GDM1 (cell line): ENCODE data around the gene KCNJ16.
"Not testable (repeated sequence)": the region's sequence is repeated elsewhere in the genome, so short reads cannot be mapped to it uniquely, and the experiment has no call there.

ENCODE experiments used
- DNase-seq: peaks from one replicate; lab custom pipeline; 2025; lab: John Stamatoyannopoulos, UW

KCNJ16 gene

DNA sequence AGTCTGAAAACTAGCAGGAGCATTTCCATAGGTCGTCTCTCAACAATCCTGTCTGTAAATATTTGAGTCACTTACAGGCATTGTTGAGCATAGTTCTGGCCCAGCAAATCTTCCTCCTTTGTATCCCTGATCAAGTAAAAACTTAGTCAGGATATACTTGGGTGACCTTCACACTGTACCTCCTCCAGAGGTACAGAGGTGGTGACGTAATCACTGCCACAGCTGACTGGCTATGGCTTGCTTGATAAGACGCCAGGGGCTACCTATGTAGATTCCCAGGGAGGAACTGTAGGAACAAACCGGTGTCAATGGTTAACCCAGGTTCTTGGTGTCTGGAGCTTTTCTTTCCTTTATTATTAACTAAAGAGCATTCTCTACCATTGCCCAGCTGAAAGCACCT is at the start of gene KCNJ16:
Gene KCNJ16 (plus strand): TSS at position 270 of the 400 bp plus-strand sequence. CDS start 56,863 bp downstream, outside the sequence.
- DNase-seq, result no peak

DNA sequence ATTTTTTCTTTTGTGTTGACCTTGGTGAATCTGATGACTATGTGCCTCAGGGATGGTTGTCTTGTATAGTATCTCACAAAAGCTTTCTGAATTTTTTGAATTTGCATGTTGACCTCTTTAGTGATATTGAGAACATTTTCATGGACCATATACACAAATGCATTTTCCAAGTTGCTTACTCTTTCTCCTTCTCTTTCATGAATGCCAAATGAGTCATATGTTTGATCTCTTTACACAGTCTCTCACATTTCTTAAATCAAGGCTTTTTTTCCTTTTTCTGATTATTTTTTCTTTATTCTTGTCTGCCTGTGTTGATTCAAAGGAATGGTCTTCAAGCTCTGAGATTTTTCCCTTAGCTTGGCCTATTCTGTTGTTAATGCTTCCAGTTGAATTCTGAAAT is 46.6 kb upstream of the KCNJ16 start:
- no peak for DNase-seq

DNA sequence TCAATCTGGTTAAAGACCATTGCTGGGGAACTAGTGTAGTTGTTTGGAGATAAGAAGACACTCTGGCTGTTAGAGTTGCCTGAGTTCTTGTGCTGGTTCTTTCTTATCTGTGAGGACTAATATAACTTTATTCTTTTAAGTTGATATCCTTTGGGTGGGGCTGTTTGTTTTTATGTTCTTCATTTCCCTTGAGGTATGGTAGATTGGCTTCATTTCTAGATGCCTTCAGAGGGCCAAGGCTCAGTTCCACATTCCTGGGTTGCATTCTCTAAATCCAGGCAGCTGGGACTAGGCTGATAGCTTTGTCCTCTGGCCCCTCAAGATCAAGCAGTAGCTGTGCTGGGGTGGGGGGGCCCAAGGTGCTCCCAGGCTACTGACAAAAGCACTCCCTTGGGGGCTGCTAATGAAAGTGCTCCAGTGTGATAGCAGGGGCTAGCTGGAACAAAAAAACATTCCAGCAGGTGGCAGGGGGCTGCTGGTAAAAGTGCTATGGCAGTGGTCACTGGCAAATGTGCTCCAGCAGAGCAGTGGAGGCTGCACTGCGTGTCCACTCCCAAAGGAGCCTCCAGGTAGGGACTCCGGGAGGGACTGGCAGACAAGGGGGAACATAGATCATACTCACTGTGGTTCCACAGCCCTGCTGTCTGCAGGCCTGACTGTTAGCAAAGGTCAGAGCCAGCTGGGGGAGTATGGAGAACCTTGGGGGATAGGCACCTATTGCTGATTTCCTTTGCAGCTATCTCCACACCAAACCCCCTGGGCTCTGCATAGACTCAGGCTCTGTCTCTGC is 45.9 kb upstream of the KCNJ16 start:
- DNase-seq, result no peak

DNA sequence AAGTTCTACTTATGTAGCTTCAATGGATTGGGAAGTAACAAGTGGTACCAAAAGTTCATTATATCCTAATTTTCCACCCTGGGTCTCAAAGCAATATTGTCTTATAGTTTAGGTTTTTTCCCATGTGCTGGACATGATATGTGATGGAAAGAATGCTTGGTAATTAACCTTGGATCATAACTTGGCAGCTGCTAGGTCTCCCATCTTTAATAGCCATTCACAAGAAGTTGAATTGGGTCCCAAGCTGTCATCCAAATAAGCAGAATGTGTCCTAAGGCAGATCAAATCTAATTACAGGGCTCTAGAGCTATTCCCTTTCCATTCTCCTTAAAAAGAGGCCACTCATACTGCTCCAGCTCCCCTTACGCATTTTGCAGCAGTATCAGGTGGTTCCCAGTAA is 44.7 kb upstream of the KCNJ16 start:
- DNase-seq, result no peak

DNA sequence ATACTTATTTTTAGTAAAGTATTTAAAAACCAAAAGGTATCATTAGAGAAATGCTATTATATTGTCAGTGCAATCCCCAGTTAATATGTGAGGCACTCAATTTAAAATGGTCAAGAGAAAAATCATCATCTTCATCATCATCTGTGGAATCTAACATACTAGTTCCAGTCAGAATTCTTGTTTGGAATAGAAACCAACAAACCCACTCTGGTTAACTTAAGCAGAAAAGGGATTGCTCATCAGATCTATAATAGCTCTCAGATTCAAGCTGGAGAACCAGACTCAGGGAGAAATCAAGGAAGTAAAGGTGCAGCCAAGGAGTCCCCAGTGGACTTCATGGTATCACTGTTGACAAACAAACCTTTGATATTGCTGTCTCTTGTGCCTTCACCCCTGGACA is 43.7 kb upstream of the KCNJ16 start:
- no peak for DNase-seq

DNA sequence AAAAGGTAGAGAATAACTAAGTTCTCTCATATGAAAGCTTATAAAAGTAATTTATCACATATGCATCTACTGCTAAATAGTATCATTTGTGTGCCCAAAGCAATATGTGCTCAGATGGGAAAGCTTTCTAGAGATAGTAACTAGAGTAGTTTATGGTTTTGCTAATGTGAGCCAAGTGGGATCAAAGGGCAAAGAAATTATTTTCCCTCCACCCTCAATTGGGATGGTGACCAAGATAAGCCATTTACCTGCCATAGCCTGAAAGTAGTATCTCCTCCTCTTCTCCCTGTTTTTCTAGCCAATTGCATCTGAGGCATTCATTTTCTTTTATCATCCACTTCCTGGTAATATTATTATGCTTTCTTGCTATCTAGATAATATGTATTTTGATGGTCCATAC is 41.9 kb upstream of the KCNJ16 start:
- DNase-seq, result no peak

DNA sequence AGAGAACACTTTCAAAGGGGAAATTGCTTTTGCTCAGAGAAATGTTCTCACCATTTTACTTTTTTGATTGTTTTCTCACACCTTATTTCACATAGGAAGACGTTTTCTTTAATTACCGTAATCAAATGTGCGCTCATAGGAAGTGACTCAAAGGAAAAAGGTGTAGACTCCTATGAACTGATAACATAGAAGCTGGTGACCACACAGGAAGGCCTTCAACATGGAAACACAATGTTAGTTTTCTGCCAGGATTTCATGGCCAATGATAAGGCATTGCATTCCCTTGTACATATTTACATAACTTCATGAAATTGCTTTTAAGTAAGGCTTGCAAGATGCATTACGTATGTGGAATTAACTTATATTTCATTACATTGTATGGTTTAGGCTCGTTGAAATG is 40.9 kb upstream of the KCNJ16 start:
- no peak for DNase-seq

DNA sequence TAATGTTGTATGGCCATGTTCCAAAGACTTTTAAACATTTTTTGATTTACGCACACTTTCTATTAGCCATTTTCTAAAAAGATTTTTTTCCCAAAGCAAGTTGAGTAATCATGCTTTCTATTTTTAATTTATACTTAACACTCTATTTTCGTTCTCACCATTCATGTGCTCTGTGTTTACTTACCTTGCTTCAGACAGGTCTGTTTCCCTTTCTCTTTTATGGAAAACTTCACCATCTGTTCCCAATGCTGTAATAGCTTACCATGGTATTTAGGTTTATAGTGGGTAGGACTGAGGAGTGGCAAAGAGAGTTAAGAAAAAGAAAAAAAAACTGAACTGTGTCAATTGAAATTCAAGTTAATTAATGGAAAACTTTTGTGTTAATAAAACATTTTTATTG is 37.5 kb upstream of the KCNJ16 start:
- DNase-seq, result no peak

DNA sequence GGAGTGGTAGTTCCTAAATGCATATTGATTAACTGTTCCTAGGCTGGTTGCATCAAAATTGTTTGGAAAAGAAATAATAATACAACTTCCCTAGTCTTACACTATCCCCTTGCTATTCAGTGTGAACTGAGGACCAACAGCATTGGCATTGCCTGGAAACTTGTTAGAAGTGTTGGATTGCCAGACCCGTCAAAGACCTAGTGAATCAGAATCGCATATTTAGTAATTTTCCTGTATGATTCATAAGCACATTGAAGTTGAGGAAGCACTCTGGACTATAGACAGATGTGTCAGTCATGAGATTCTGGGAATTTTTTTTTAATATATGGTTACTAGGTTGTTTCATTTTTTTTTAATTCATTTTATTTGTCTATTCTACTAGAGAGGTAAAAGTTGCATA is 34.7 kb upstream of the KCNJ16 start:
- no peak for DNase-seq

DNA sequence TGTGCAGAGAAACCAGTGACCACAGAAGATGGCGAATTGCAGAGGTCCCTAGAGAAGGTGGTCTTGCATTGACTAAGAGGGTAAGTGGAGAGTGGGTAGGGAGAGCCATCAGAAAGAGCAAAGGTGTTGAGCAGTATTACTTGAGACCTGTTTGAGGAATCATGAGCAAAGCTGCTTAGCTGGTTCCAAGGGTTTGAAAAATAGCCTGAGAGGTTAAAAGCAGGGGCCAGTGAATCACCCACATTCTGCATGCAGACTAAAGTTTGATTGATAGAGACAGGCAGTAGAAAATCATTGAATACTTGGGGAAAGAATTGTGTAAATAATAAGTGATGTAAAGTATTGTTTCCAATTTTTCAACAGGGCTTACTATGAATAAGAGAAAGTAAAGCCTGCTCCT is 34.0 kb upstream of the KCNJ16 start:
- no peak for DNase-seq

DNA sequence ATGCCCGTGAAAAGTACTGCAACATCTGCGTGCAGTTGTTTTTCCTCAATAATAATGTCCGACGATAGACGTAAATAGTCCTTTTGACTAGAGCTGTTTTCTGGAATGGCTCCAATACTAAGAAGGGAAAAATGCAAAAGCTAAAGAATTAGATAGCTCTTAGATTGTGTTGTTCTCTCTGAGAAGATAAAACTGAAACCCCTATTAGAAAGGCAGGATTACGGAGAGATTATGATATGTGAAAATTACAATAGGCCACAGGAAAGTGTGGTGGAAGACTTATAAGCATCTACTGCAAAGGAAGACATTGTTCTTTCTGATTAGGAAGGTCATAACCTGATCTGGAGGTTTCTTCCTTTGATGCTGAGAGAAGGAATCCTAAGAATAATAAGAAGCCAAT is 33.5 kb upstream of the KCNJ16 start:
- DNase-seq, result no peak

DNA sequence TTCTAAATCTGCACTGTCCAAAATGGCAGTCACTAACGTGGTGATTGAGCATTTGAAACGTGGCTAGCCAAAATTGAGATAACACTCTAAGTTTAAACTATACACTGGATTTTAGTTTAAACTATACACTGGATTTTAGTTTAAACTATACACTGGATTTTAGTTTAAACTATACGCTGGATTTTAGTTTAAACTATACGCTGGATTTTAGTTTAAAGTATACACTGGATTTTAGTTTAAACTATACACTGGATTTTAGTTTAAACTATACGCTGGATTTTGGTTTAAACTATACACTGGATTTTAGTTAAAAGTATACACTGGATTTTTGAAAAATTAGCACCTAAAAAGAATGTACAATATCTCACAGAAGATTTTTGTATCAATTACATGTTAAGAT is 29.2 kb upstream of the KCNJ16 start:
- not testable (repeated sequence) for DNase-seq

DNA sequence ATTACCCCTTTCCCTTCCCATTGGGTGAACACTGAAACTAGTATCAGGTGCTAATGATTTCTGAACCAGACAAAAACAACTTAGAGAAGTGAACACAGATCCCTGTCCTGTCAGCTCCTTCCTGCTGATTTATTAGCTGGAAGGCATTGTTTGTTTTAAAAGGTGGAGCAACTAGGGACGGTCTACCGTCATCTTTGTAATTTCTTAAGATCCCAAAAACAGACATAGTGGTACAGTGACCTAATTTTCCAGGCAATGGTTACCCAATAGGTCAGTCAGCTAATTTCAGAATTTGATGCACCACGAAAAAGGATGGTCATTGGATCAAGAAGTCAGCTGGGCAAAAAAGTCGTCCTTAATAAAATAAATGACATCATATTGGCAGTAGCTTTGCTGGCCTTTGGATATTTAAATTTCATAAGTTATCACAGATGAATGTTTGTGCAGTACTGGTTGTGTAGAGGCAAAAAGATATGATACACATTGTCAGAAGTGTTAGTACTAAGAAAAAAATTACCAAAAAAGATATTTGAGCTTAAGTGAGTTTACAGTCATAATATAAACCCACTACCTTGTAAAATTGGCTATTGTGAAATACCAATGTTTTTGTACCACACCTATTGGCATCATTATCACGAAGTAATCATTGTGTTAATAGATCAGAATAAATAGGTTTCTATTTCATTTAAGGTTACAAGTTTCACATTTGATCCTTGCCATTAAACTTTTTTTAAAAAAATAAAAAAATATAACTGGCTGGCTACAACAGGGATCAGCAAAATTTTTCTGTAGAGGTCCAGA is 27.2 kb upstream of the KCNJ16 start:
- no peak for DNase-seq

DNA sequence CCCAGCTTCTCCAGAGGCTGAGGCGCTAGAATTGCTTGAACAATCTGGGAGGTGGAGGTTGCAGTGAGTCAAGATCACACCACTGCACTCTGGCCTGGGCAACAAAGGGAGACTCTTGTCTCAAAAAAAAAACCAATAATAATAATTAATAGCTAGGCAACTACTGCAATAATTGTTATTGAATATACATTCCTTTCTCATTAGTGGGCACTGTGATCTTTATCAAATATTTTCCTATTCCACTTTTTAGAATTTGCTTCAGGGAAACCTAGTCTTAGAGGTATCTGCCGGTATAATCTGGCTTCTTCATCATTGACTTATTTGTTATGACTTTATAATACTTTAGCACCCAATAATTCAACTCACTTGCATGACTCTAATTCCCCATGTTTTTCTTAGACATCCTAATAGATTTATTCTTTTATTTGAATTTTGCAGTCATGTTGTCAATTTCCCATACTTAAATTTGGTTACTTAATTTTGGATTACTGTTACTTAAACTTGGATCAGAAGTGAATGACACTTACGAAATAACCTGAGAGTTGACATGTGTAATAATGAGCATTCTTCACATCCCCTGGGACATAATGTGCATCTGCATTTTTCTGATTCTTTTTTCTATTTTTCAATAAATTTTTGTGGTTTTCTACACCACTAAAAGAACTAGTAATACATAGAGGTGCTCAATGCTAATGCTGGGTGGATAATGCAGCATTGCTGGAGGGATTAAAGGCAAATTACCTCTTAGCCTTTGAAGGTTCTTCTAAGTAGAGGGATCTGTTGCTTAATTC is 25.0 kb upstream of the KCNJ16 start:
- no peak for DNase-seq

DNA sequence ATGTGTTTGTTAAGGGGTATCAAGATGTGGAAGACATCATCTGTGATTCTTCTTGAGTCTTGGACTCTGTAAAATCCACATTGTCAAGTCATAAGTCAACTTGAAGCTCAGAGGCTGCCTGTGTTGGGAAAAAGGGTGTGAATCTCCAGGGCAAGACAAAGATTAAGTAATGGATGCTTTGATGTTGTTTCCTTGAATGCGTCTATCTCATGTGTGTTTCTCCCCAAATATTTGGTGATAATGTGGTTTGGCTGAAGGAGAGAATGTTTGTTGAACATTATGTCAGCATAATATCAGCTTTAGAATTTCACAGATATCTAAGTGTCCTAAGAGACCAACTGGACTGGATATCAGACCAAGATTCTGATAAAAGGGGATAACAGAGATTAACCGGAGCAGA is 24.1 kb upstream of the KCNJ16 start:
- no peak for DNase-seq

DNA sequence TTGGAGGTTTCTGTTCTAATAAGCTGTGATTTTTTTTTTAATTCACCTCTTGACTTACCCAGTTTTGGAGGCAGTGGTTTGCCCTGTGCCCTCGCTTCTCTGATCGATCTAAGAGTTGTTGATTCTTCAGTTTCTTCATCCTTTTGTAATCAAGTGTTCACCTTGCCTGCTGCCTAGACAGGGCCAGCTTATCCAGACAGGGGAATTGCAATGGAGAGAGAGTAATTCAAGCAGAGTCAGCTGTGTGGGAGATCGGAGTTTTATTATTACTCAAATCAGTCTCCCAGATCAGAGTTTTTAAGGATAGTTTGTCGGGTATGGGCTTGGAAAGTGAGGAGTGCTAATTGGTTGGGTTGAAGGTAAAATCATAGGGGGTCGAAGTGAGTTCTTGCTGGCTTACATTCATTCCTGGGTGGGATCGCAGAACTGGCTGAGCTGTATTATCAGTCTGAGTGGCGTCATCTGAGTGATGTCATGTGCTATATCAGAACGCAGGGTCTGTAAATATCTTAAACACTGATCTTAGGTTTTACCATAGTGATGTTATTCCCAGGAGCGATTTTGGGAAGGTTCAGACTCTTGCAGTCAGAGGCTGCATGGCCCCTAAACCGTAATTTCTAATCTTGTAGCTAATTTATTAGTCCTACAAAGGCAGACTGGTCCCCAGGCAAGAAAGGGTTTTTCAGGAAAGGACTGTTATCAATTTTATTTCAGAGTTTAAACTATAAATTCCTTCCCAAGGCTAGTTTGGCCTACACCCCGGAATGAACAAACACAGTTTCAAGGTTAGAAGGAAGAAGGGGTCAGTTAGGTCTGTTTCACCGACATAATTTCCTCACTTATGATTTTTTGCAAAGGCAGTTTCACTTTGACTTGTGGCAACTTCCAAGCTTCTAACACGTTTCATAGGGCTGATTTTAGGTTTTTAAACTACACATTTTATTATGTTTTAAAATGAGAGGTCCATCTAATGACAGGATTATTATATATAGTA is 21.5 kb upstream of the KCNJ16 start:
- no peak for DNase-seq

DNA sequence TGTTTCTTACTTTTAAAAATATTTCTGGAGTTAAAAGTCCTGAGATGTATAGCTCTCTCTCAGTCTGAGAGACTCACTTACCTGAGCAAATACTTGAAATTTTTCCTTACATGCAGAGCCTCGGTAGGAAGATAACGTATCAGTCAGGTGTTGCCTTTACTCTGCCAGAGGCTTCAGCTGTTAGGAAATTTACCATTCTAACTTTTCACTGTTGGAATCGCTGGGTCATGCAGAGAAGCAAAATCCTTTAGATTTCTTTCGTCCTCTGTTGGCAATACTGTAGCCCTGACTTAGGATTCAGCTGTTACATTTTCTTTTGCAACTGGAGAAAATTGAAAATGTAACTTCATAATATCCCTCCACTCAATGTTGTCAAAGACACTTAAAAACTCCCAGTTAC is 20.0 kb upstream of the KCNJ16 start:
- no peak for DNase-seq

DNA sequence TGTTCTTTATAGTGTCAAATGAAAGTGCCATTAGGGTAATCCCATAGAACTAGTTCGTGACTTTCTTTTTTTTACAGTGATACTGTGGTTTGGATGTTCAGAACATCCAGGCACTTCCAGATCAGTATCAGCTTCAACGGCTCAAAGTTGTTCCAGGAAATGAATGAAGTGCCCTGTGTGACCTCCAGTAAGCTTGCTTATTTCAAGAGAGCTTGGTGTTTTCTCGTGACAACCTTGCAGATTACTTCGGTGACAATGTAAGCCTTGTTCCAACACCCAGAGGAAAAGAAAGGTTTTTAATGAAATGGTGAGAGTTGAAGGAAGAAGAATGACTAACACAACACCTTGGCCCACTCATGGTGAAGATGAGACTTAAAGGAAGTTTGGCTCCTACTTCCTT is 16.0 kb upstream of the KCNJ16 start:
- no peak for DNase-seq

DNA sequence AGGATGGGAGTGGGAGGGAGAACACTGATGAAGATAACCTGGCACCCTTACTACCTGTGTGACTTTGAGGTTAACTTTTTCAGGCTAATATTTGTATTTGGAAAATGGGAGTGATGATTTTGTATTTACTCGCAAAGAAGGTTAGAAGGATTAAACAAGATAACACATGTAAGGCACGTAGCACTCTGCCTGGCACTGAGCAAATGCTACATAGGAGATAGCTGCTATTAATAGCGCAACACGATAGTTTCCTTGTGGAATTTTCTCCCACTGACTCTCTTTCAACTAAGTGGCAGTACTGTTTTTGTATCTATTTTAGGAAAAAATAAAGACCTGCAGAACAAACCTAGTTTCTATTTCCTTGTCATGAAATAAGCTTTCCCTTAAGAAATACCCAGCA is 15.4 kb upstream of the KCNJ16 start:
- DNase-seq, result no peak

DNA sequence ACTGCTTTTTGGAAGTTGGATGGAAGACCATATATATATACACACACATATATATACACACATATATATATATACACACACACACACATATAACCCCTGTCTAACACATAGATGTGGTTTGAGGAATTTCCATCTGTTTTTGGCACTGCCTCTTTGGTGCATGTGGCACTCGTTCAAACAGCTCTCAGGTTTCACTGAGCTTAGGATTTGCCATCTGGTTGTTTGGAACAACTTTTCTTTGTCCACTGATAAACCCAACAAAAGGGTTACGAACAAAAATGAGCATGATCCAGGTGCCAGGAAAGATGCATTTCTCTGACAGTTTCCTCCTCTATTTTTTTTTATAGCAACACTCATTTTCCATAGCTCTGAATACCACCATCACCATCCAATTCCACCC is 14.6 kb upstream of the KCNJ16 start:
- no peak for DNase-seq

DNA sequence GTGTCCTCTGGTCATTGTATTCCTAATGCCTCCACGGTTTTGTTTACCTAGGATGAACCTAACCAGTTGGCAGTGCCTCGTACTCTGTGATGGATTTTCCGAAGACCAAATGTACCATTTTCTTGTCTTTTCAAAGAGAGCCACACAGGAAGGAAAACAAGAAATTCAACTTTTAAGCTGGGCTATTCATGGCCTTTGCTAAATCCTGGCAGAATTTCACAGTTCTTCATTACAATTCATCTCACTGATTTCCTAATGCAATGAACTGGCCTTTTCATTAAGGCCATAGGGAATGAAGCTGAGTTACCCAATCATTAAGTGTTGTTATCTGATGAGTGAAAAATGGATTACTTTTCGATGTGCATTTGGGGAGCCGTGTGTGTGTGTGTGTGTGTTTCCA is 7.9 kb upstream of the KCNJ16 start:
- DNase-seq, result no peak
